NCI-H748 (cell line): ENCODE data around the gene PRKG2.
A peak's percentile ranks its signal among the peaks of the same experiment; 100 is the strongest.
"Not testable (repeated sequence)": the region's sequence is repeated elsewhere in the genome, so short reads cannot be mapped to it uniquely, and the experiment has no call there.

Experiments
- DNase-seq: peaks from one replicate; lab custom pipeline; 2025; ENCODE audit not compliant: unreplicated experiment; lab: John Stamatoyannopoulos, UW

The PRKG2 gene, protein sequence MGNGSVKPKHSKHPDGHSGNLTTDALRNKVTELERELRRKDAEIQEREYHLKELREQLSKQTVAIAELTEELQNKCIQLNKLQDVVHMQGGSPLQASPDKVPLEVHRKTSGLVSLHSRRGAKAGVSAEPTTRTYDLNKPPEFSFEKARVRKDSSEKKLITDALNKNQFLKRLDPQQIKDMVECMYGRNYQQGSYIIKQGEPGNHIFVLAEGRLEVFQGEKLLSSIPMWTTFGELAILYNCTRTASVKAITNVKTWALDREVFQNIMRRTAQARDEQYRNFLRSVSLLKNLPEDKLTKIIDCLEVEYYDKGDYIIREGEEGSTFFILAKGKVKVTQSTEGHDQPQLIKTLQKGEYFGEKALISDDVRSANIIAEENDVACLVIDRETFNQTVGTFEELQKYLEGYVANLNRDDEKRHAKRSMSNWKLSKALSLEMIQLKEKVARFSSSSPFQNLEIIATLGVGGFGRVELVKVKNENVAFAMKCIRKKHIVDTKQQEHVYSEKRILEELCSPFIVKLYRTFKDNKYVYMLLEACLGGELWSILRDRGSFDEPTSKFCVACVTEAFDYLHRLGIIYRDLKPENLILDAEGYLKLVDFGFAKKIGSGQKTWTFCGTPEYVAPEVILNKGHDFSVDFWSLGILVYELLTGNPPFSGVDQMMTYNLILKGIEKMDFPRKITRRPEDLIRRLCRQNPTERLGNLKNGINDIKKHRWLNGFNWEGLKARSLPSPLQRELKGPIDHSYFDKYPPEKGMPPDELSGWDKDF

DNA sequence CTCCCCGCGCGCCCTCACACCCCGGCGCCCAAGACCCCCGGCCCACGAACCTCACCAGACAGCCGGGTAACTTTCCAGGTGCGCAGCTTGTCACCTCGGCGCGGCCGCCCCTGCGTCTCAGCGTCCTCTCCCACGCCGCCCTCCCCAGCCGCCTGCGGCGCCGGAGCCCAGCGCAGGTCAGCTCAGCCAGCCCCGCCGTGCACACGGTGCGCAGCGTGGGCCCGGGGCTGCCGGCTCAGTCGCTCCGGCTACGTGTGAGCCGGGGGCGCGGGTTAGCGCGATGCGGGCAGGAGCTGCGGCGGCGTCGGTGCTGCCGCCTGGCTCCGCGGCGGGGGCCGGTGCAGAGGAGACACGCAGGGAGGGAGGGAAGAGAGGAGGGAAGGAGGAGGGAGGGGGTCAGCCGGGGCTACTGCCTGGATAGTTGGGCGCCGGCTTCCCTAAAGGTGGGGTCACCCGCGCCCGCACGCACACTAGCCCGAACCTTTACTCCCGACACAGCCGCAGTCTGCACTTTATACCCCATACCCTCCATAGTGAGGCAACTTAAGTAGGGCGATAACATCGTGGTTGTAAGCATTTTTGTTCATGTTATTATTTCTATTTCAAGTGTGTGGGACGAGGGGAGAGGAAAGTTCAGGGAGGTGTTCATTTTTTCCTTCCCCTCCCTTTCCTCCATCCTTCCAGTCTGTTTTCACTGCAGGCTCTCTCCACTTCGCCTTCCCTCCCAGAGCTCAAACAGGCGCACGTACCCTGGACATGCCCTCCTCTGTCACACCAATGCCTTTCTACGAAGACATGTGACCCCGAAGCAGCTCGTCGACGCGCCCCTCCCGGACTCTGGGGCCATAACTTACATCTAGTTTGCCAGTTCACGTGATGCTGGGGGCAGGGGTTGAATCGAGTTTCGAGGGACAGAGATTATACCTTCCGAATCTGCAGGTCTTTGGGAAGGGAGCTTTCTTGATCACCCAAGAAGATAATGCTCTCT lies at the start of gene PRKG2:
TSS of gene PRKG2 (minus strand) at position 342 of the 988 bp plus-strand sequence. CDS start 10,175 bp downstream, outside the sequence.
- DNase-seq = peak; percentile 37

DNA sequence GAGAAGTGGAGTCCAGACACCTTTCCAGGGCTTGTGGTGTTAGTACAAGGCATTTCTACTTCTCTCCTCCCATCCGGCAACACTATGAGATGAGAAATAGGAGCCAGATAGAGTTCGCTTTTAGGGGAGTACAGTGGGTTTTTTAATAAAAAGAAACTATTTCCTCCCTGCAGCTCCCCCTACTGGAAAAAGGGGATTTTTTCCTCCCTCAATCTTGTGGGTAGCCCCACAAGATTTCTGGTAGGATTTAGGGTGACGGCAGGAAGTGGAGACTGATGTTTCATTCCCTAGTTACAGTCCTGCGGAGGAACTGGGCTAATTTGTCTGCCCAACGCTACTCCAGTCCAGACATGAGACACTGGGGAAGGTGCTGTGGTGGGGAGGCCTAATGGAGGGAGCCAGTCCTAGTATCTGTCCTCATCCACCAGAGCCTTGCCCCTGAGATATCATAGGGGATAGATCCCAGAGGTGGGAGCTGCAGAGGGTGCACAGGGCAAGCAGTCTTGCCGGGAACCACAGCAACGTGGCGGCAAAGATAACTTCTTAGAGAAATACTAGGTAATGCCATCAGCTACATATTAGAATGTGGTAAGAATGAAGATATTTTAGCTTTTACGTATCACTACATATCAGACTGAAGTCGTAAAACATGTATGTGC lies 45.5 kb upstream of the PRKG2 start:
- DNase-seq = no peak

DNA sequence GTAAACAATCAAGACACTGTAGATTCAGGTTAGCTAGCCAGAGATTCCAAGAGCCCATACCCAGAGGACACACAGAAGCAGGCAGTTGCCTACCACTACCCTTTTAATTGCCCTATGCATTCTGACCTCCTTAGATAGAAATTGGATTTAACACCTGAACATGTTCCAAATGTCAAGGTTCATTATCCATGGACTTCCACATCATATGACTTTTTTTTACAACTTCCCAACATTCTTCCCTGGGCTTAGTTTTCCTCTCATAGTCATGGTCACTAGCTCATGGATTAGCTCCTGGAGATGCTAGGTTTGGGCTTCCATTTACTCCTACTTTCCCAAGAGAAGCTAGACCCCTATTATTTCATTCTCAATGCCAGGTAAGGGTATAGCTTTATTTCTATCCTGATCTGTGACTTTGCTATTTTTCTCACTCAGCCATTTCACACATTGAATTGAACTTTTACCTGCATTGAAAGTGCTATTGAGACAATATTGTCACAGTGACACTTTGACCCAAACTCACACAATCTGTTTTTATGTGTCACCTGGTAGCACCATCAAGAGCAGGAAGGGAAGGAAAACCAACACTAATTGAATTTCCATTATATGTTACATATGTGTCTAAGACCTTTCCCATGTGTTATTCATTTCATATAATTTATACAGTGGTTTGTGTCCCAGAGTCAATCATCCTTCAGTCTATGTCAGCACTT lies 44.0 kb upstream of the PRKG2 start:
- DNase-seq = no peak

DNA sequence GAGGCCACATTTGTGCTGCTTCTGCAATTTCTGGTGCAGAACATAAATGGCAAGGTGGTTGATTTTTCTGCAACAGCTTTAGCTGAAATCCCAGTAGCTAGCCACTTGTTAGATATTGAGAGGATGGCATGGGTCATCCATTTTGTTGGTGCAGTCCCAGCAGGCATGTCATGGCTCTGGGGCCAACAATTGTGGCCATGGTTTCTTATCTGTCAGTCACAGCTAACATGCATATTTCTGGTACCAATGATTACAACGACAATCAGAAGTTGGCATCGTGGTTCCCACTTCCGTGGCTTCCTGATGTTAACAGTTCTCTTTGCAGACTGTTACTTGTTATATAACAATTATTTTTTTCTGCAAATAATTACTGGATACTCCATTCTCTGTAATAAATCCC lies 42.8 kb upstream of the PRKG2 start:
- DNase-seq = no peak

DNA sequence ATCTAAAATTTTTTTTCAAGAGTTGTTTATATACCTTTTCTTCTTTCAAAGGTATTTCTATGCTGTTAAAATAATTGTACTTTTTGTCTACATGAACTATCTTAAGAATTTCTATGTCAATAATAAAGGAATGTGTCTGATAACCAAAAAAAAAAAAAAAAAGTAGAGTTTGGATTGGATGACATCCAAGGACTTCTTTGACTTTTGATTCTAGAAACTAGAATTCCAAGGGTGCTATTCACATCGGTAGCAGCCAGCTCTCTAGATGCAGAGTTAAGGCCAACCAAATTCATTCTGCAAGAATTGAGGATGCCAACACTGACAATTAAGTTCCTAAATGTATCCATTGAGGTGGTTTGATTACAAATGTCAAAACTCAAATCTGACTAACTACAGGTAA lies 42.0 kb upstream of the PRKG2 start:
- DNase-seq = no peak

DNA sequence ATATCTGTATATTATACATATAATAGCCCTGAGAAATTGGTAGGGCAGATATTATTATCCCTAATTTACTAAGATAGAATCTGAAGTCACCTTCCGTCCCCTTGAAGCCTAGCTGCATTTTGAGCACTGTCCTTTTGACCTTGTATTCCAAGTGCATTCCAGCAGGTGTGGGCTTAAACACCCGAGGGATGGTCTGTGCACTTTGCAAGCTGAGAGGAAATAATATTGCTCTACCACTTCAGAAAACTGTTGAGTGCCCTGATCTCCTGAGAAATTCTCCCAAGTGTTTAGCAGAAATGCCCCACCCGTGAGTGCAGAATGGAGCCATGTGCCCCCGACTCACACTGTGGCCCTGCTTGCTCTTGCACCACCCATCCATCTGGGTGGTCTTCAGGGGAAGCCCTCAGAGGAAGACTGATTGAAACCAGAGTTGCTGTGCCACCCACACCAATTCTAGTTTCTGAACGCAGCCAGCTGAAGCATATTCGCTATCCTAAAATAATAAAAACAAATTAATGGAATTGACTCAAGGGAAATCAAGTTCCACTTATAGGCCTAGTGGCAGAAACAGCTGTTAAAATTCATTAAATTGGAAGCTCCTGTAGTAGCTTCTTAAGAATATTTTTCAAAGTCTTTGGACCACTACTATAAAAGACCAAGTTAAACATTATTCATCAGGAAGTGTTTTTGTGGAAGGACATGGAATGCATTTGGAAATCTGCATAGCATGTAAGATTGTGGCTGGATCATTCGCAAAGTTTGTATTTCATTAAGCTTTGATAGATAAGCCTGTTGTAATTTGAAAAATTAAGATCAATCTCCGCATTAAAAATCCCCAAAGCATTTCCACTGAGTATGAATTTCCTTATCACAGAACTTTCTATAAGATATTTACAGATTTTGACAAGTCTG lies 41.3 kb upstream of the PRKG2 start:
- DNase-seq = no peak

DNA sequence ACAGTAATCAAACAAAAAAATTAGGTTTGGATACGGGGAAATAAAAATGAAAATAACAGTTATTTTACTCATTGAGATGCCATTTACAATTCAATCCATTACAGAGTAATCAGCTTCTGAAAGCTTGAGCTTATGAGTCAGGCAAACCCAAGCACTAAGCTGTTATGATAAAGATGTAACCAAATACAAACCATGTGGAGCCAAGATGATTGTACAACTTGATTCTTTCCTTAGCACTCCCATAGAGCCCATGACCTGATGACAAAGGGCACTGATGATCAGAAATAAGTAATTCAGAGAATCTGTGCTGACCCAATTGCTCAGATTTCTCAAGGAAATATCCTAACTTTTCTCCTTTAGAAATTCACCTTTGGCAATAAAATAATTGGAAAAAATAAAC lies 40.5 kb upstream of the PRKG2 start:
- no peak for DNase-seq

DNA sequence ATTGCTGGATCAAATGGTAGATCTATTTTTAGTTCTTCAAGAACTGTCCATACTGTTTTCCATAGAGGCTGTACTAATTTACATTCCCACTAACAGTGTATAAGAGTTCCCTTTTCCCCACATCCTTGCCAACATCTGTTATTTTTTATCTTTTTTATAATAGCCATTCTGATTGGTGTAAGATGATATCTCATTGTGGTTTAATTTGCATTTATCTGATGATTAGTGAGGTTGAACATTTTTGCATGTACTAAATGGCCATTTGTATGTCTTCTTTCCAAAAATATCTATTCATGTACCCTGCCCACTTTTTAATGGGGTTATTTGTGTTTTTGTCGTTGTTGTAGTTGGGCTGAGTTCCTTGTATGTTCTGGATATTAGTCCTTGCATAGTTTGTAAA lies 35.4 kb upstream of the PRKG2 start:
- no peak for DNase-seq

DNA sequence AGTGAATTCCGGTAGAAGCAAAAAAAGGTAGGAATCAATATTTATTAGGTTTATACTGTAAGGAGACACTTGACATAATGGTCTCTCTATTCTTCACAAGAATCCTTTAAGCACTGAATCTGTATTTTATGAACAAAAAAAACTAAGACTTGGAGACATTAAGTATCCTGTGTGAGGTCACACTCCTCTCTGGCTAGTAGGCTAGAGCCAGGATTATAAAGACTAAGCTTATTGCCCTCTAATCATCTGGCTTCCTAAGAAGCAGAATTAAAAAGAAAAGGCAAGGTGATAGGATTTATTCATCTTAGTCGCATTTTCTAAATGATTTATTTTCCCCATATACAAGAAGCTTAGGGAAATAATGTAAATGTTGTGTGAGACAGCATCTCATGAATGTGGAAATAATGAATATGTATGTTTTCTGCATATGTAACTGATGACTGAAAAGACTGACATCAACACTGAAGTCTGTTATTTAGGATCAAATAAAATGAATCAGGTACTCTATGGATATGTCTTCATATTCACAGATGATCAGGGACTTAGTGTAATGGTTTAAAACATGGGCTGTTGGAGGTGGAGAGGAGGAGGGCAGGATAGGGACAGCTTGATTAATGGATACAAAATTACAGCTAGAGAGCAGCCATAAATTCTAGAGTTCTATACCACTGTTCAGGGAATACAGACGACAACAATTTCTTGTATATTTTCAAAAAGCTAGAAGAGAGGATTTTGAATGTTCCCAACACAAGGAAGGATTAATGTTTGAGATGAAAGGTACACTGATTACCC lies 30.4 kb upstream of the PRKG2 start:
- no peak for DNase-seq

DNA sequence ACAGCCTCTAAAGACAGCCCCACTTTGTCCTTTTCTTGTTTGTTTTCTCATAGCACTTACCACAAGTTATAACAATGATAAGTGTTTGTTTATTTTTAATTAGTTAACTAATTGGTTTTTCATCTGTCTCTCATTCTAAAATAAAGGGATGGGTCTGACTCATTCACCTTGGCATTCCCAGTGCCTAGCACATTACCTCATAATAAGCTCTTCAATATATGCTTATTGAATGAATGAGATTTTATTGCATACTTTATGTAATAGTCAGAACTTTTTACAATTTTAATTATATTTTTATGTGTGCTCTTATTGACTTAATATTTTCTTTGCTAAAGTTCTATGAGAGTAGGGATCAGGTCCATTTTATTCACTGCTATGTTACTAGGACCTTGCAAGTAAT lies 22.8 kb upstream of the PRKG2 start:
- DNase-seq = no peak

DNA sequence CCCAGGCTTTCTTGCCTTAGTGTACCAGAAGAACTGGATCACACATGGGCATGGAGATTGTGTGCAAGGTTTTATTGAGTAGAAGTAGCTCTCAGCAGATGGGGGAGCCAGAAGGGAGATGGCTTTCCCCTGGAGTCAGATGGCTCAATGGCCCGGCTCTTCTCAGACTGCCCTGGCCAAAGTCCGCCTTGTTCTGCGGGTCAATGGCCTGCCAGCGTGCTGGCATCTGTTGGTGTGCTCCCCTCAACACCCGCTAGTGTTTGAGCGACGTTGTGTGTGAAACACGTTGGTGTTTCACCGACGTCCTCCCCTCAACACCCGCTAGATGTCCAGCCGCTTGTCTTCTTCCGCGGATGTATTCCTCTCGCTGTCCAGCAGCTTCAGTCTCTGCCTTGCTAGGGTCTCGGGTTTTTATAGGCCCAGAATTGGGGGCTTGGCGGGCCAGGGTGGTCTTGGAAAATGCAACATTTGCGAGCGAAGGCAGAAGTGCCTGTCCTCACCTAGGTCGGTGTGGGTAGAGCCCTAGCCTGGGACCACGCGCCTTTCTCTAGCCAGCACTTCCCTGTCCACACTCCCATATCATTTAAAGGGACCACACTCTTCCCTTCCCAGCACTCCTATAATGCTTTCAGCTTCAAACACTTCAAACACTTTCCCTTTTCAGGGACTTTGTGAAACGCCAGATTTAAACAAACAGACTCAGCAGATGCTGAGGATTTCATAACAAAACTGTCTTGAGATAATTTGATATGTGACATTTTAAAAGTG lies 21.1 kb upstream of the PRKG2 start:
- DNase-seq = no peak

DNA sequence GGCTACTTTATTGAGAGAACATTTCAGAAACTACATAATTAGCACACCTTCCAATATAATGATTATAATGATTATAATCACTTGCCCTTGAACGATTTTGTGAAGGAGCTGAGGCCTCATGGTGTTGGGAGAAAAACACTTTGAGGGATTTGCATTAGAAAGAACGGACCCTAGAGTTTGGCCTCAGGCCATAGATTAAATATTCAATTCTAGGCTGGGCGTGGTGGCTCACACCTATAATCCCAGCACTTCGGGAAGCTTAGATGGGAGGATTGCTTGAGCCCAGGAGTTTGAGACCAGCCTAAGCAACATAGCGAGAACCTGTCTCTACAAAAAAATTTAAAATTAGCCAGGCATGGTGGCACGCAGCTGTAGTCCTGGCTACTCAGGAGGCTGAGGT lies 12.9 kb upstream of the PRKG2 start:
- peak; percentile 20 for DNase-seq

DNA sequence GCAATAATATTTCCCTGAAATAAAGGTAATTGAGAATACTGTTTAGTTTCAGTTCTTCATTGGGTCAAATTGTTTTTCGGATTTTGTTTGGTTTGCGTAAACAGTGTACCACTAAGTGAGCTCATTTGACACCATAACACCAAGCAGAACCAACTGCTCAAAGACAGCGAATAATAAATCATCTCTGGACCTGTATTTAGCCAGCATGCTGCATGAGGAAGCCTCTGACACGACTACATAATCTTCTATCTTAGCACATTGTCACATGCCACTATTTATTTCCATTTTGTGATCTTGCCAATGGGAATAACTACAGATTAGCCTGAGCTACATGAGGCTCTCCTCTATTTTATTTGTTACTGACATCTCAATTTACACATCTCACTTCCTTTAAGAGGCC lies 12.1 kb upstream of the PRKG2 start:
- no peak for DNase-seq

DNA sequence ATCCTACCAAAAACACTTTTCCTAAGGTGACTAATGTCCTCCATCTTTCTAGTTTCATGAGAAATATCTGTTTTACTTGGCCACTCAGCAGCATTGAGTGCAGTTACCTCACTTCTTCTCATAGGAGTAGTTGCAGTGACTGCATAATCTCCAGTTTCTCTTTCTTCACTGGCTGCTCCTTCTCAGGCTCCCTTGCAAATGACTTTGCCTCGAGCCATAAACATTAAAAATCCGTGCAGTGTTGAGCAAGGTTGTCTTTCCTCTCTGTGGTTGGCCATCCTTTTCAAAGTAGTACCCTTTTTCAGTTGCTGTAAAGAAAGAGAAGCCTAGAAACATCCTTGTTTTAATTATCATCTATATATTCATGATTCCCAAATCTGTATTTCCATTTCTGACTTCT lies 10.2 kb upstream of the PRKG2 start:
- no peak for DNase-seq

DNA sequence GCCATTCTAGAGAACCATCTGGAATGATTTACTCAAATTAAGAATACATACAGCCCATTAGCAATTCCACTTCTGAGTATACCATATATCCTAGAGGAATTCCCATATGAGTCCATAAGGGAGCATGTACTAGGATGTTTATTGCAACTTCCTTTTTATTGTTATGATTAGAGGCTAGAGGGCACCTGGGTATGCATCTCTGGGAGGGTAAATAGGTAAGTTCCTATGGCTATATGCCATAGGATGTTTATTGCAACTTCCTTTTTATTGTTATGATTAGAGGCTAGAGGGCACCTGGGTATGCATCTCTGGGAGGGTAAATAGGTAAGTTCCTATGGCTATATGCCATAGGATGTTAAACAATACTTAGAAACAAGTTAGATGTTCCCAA lies 7.1 kb upstream of the PRKG2 start:
- DNase-seq = not testable (repeated sequence)

DNA sequence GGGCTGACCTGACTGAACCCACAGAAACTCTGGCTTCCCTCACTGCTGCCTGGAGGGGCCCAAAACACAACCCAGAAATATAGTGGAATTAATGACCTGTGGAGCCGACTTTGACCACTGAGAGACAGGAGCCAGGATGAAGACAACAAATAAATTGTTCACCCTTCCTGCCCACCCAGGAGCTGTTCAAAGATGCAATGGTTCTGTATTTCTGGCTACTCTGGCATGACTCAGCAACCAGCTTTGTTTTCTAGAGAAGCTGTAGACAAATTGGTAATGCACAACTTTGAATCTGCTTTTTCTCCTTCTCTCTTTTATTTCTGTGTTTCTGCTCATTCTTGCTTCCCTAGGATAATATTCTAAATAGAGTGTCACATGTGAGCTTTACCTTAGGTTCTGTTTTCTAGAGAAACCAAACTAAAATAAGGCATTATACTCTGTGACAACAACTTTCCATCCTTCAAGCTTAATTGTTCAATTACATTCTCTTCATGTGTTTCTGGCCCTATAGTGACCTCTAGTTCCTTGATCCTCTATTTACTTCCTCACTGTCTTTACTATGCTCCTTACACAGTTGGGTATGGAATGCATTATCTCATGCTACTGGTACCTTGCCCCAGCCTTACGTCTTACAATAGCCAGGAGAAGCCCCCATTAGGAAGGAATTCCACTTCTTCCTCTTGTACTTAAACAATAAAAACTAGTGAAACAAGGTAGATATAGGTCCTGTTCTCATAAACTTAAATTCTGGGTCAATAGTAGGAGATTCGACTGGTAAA lies 6.5 kb upstream of the PRKG2 start:
- DNase-seq = no peak

DNA sequence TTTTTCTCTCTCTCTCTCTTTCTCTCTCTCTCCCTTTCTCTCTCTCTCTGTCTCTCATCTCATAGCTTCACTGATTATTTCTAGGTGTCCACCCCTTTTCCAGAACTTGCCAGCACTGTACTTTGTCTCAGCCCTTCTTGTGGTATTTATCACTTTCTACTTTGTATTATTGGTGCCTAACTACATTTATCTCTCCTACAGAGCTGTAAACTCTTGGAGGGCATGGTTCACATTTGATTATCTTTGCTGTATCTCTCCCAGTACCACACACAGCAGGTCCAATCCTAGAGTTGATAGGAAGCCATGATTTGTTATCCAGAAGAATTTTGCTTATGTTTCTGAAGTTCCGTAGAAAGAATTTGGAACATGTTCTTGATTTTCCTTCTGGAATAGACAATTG lies 5.2 kb upstream of the PRKG2 start:
- no peak for DNase-seq
